GM19324 (cell line): ENCODE data around the gene TMEM151B.
"Not testable (repeated sequence)": the region's sequence is repeated elsewhere in the genome, so short reads cannot be mapped to it uniquely, and the experiment has no call there.

Experiments used
- ATAC-seq: cut with Tn5 transposase; IDR thresholded peaks from one replicate; pipeline ENCODE4 v1.9.1; 2021; ENCODE audit warnings: mild to moderate bottlenecking, moderate library complexity; ENCODE audit not compliant: unreplicated experiment, low FRiP score

The TMEM151B gene

GRCh38 chr6:44269921-44270525, at the start of gene TMEM151B:
Gene TMEM151B, plus strand, starts transcription at chr6:44270450. Its CDS starts 293 bp downstream, at chr6:44270743.
- no peak for ATAC-seq

GRCh38 chr6:44220913-44221290, 49.3 kb upstream of the TMEM151B start:
- no peak for ATAC-seq

DNA sequence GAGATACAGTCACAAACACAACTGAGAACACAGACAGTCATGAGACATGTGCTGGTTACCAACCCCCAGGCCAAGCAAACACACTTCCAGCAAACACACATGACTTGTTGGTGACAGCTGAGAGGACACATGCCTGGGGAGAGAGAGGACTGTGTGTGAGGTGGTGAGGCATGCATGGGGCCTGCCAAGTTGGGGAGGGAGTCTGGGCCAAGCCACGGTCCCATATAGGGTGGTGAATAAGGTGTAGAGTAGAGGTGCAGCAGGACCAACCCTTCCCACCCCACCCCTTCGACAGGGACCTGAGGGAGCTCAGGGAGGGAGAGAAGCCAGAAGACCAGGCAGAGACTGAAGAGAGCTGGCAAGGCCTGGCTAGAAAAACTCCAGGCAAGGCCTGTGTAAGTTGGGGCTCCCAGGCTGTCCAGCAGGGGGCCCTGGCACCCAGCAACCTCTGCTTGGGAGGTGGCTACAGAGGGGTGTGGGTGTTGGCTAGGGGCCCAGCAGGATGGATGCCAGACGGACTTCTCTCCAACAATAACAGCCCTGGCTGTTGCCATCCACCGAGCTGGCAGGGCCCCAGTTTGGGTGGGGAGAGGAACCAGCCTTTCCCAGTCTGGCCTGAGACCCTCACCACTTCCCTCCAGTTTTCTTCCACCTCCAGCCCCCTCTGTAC, 48.8 kb upstream of the TMEM151B start:
- peak; percentile 43 for ATAC-seq

DNA sequence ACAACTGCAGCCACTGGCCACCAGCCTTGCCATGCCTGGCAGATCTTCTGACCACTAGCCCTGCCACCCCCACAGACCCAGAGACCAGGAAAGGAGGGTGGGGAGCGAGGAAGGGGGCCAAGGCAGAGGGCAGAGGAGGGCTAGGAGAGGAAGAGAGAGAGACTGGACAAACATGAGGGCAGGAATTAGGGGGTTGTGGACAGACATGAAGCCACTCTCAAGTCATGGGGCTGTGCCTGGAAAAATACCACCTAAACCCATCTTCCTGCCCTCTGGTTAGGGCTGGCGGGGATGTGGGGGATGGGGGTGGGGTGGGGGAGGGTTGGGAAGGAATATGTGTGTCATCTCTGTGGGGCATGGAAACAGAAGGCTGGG, 48.3 kb upstream of the TMEM151B start:
- no peak for ATAC-seq

DNA sequence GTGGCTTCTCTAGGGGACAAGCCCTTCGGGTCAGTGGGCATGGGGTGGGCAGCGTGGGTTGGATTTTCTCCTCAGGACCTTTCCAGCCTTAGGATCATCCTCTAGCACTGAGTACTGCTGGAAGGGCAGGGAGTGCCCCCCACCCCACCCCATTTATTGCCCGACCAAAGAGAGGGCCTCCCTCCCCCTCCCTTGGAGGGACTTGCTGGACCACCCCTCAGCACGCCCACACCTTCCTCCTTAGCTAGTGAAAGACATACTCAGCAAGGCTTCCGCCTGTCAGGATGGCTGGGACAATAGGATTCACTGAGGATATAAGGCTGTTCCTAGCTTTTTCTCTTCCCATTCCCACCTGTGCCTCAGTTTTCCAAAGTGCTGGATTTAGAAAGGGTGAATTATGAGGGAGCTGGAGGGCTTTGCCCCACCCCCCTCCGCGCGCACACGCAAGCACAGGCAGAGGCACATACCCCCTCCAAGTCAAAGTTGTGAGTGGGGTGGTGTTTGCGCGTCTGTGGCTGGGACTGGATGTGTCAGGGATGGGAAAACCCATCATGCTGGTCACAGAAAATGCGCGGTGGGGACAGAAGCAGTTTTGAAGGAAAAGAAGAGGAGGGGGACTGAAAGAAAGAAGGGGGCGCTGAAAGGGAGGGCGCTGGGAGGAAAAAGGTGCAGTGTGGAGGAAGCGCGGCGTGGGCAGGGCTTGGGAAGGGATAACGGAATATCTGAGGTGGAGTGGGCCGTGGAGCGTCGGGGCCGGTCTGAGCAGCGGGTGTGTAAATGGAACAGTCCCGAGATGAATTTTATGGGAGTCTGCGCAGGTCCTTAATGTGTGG, 47.5 kb upstream of the TMEM151B start:
- no peak for ATAC-seq

- ATAC-seq: peak; percentile 58
These were observed 46.8 kb upstream of the TMEM151B start, which contains the start of gene SLC29A1 for GRCh38 chr6:44223319-44224028. Gene SLC29A1, plus strand, starts transcription at chr6:44223595. Its CDS starts 3,719 bp downstream, at chr6:44227314.

- ATAC-seq: no peak
These were observed 46.0 kb upstream of the TMEM151B start for GRCh38 chr6:44224029-44224964.

DNA sequence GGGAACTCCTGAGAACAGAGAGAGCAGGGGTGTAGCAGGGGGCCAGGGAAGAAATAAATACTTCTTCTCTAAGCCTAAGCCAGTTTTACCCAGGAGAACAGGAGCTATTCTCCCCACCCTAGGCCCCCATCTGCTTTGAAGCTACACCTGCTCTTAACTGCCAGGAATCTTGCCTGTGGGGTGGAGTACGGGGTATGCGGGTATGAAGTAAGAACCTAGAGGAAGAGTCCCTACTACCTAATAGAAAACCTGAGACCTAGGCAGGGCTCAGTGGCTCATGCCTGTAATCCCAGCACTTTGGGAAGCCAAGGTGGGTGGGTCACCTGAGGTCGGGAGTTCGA, 45.3 kb upstream of the TMEM151B start:
- ATAC-seq: no peak

GRCh38 chr6:44225579-44226325, 44.5 kb upstream of the TMEM151B start:
- ATAC-seq: no peak

DNA sequence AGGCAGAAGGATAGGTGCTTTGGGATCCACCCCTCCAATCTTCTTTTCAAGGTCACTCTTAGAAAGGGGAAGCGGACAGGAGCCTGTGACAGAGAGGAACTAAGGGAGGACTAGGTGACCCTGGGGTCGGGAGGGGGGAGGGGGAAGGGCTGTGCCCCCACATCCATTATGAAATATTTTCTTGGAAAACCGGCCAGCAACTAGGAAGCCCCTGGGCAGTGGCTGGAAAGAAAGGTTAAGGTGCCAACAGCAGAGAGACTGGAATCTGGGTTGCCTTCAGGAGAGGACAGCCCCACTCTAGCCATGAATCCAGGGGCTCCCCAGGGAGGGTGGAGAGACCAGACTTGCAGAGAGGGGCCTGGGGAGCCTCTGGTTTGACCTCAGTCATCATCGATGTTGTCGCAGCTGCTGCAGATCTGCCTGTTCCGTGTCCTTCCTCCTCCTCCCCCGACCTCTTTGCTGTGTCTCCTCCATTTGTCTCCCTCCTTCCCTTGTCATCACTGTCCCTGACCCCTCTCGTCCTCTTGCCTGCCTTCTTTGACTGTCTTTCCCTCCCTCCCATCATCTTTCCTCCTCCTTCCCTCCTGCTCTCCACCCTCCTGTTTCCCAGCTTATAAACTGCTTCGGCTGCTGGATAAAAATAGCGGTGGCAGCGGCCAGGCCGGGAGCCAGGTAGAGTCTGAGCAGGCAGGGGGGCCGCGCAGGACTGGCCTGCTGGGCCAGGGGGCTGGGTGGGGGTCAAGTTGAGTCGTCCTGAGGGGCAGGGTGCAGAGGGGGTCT, 43.7 kb upstream of the TMEM151B start:
- ATAC-seq: no peak

DNA sequence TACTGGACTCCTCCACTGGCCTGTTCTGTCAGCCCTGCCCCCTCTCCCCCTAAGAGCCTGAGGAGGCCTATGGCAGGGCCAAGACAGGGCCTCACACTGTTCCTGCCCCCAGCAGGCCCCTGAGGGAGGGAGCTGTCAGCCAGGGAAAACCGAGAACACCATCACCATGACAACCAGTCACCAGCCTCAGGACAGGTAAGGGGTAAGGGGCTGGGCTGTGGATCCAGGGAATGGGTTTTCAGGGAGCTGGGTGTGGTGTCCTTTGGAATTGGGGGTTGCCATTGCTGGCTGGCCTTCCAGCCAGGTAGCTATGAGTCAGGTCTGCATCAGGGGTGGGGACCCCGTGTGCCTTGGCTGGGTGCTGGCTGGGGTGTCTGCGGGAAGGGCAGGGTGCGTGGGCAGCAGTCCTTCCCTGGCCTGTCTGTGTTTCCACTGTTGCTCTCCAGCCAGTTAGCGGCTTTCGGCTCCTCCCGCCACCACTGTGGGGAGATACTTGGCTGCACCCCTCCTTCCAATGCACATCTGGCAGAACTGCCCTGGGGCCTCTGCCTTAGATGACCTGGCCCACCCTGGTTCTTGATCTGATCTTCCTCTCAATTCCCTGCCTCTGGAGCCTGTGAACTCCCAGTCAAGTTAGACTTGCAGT, 43.0 kb upstream of the TMEM151B start:
- ATAC-seq: no peak

DNA sequence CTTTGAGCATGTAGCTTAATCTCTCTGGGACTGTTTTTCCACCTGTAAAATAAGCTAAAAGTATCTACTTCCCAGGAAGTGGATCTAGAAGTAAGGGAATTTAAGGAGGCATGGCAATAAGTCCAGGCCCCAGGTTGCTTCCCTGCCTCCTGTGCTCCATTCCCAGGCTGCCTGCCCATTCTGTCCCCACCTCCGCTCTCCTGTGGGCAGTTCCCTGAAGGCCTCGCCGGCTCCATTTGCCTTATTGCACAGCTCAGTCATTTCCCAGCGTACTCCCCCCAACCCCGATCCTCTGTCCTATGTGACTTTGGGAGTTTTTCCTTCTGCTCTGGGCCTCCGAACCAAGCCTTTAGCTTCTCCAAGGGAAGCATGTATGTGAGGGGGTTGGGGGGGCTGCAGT, 42.2 kb upstream of the TMEM151B start:
- ATAC-seq: no peak

- no peak for ATAC-seq
These were observed 41.8 kb upstream of the TMEM151B start for GRCh38 chr6:44228433-44228832.

GRCh38 chr6:44228836-44229235, 41.4 kb upstream of the TMEM151B start:
- ATAC-seq: no peak

- ATAC-seq: no peak
These were observed 40.7 kb upstream of the TMEM151B start for GRCh38 chr6:44229376-44230033.

GRCh38 chr6:44230034-44230675, 40.1 kb upstream of the TMEM151B start:
- ATAC-seq: no peak

GRCh38 chr6:44231426-44231825, 38.8 kb upstream of the TMEM151B start:
- ATAC-seq: not testable (repeated sequence)
